Keratinocyte (primary cell): ENCODE measurements around the gene MAPK12.
"Not testable (repeated sequence)": the region's sequence is repeated elsewhere in the genome, so short reads cannot be mapped to it uniquely, and the experiment has no call there.

Experiments
- EZH2 ChIP-seq: IDR thresholded peaks from one replicate; pipeline ENCODE4 v1.6.1; 2012; ENCODE audit warnings: inconsistent platforms, mild to moderate bottlenecking, low read length, moderate library complexity
- TF ChIP-seq, protein P1 (sequence below), 3 experiments: IDR thresholded peaks in 1 of 3; conservative IDR thresholded peaks in 1 of 3; optimal IDR thresholded peaks in 1 of 3; 2 replicates in 2 of 3; 3 replicates in 1 of 3; pipeline versions ENCODE3 to v1.5.1; 2011; ENCODE audit warnings: low read length in 3 of 3, mild to moderate bottlenecking in 3 of 3, moderate library complexity in 2 of 3, control low read depth in 1 of 3, inconsistent platforms in 1 of 3; ENCODE audit not compliant: insufficient read depth in 2 of 3; ENCODE audit errors: extremely low read depth in 1 of 3

DNA sequence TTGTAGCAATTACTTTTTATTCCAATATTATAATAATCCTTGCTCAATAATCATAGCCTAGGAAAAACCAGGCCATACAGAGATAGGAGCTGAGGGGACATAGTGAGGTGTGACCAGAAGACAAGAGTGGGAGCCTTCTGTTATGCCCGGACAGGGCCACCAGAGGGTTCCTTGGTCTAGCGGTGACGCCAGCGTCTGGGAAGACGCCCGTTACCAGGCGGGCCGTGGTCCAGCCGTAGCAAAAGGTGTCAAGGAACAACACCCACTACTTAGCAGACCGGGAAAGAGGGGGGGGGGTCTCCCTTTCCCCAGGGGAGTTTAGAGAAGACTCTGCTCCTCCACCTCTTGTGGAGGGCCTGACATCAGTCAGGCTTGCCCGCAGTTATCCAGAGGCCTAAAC, 11.9 kb upstream of the MAPK12 start:
- TF ChIP-seq, protein P1, sequence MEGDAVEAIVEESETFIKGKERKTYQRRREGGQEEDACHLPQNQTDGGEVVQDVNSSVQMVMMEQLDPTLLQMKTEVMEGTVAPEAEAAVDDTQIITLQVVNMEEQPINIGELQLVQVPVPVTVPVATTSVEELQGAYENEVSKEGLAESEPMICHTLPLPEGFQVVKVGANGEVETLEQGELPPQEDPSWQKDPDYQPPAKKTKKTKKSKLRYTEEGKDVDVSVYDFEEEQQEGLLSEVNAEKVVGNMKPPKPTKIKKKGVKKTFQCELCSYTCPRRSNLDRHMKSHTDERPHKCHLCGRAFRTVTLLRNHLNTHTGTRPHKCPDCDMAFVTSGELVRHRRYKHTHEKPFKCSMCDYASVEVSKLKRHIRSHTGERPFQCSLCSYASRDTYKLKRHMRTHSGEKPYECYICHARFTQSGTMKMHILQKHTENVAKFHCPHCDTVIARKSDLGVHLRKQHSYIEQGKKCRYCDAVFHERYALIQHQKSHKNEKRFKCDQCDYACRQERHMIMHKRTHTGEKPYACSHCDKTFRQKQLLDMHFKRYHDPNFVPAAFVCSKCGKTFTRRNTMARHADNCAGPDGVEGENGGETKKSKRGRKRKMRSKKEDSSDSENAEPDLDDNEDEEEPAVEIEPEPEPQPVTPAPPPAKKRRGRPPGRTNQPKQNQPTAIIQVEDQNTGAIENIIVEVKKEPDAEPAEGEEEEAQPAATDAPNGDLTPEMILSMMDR (optimal IDR thresholded peaks at IDR 0.05 in 1 of 3, IDR thresholded peaks at IDR 0.05 in 1 of 3, conservative IDR thresholded peaks at IDR 0.05 in 1 of 3; ENCODE audit: extremely low read depth in 1 of 3, insufficient read depth in 2 of 3, low read length in 3 of 3), result not testable (repeated sequence)
- TF ChIP-seq EZH2, result not testable (repeated sequence)
